Right cardiac atrium (tissue), 5 donors: ENCODE results near the gene LRIT3. TPM values are rescaled to one million over a fixed set of nuclear protein-coding genes. Genes with fewer than 3 reads are reported as not detected.
"Not testable (repeated sequence)": the region's sequence is repeated elsewhere in the genome, so short reads cannot be mapped to it uniquely, and the experiment has no call there.

ENCODE experiments used
- ATAC-seq, 2 donors: fragments of 200-7000 bp; cut with Tn5 transposase; one replicate each; pipeline versions ENCODE4 v1.8.0 to v1.9.1; 2020; ENCODE audit warnings: moderate library complexity in 2 of 2, mild to moderate bottlenecking in 1 of 2
- DNase-seq, 3 donors: peaks; one replicate each; pipeline ENCODE4 v3.0.0-alpha.2; 2020
- H3K27ac ChIP-seq: one replicate; pipeline ENCODE4 v1.5.1; 2013; ENCODE audit warnings: mild to moderate bottlenecking, low read length, control low read depth, moderate library complexity
- H3K27me3 ChIP-seq: one replicate; pipeline ENCODE4 v1.6.1; 2013; ENCODE audit not compliant: control insufficient read depth, insufficient read depth
- H3K4me1 ChIP-seq: one replicate; pipeline ENCODE4 v1.6.1; 2013; ENCODE audit warnings: low read length; ENCODE audit not compliant: control insufficient read depth, insufficient read depth
- H3K4me3 ChIP-seq: one replicate; pipeline ENCODE4 v1.5.1; 2013; ENCODE audit warnings: low read length, control low read depth
- H3K9me3 ChIP-seq: one replicate; pipeline ENCODE4 v1.6.1; 2013; ENCODE audit warnings: low read length; ENCODE audit not compliant: control insufficient read depth
- WGBS: extraction: QIAGEN DNeasy Blood & Tissue Kit; methylation state at CpG from one replicate; pipeline ENCODE4 v1.1.7; 2013; 5-methylcytosine and 5-hydroxymethylcytosine counted together
- intact Hi-C, 4 donors: fragments of 100-400 bp; cut with DNase I; formaldehyde crosslinking; loops; one replicate each; pipeline versions ENCODE4 v1.11.0 to v1.14.0; 2022 to 2023
- polyA plus RNA-seq: library from polyadenylated mRNA; stranded (reverse); fragments of 200-250 nt; gene quantifications from one replicate; pipeline ENCODE4 v1.2.3, GENCODE V29; 2013
- total RNA-seq, 4 donors: library from RNA; stranded (reverse); fragmentation: NEBNext Ultra II Directional; extraction: Animal tissue kit (Norgen Biotek cat#: 25700); gene quantifications; one replicate each; pipeline ENCODE4 v1.2.1, GENCODE V29; 2021
- donor health status: healthy with polysubstance abuse.
- donor health status: DM: no; HTN: yes; CAD: no.
- donor health status: DM: no; HTN: no; CAD: no.
- donor health status: DM: no; HTN: yes; CAD: no; lungs with severe emphysema.
- donor health status: DM: yes; HTN: yes; CAD: no.

LRIT3 gene
- total and polyA plus RNA-seq, 5 donors = 0.06 to 0.14 (median 0.09) TPM

GRCh38 chr4:109875553-109875952 is 27.6 kb downstream of the LRIT3 start:
- H3K4me1 ChIP-seq, intact Hi-C loops, H3K9me3 ChIP-seq, H3K4me3 ChIP-seq, H3K27ac ChIP-seq, DNase-seq, ATAC-seq, H3K27me3 ChIP-seq: not testable (repeated sequence)
- 88% methylated on average over 2 of the region's 2 CpGs for WGBS

- no peaks in the 10 kb centered on the region for H3K9me3 ChIP-seq
- no peak for DNase-seq
- no peak overlapping the region for H3K27ac ChIP-seq
- no peak overlapping the region for H3K4me3 ChIP-seq
- H3K4me1 ChIP-seq = no peaks in the 10 kb centered on the region
- intact Hi-C loops = no loop called here
- no peaks in the 10 kb centered on the region for H3K27me3 ChIP-seq
- no peak for ATAC-seq
- 94% methylated on average over 2 of the region's 2 CpGs for WGBS
Observed at GRCh38 chr4:109876634-109877265, 28.8 kb downstream of the LRIT3 start.

- no peaks in the 10 kb centered on the region for H3K27me3 ChIP-seq
- no peak for ATAC-seq
- no peak overlapping the region for H3K4me3 ChIP-seq
- no peaks in the 10 kb centered on the region for H3K9me3 ChIP-seq
- intact Hi-C loops = no loop called here
- DNase-seq = no peak
- H3K4me1 ChIP-seq = no peaks in the 10 kb centered on the region
- WGBS = 68% methylated on average over 3 of the region's 3 CpGs
- H3K27ac ChIP-seq = no peak overlapping the region
Observed at GRCh38 chr4:109877400-109877799, 29.5 kb downstream of the LRIT3 start.

- intact Hi-C loops = no loop called here
- H3K27ac ChIP-seq = no peak overlapping the region
- H3K4me1 ChIP-seq = no peaks in the 10 kb centered on the region
- H3K27me3 ChIP-seq = no peaks in the 10 kb centered on the region
- WGBS = 68% methylated on average over 2 of the region's 2 CpGs
- H3K4me3 ChIP-seq = no peak overlapping the region
- H3K9me3 ChIP-seq = no peaks in the 10 kb centered on the region
- DNase-seq (no peak), ATAC-seq (no peak)
Observed at GRCh38 chr4:109878355-109878754, 30.4 kb downstream of the LRIT3 start.

- whole genome bisulfite sequencing = 77% methylated on average over 12 of the region's 12 CpGs
- Histone ChIP-seq H3K27ac (no peak overlapping the region), H3K9me3 (no peaks in the 10 kb centered on the region), H3K4me1 (no peaks in the 10 kb centered on the region), H3K4me3 (no peak overlapping the region), H3K27me3 (no peaks in the 10 kb centered on the region)
- ATAC-seq = no peak
- peak in 1 of 3 donors; percentile 53 for DNase-seq
- intact Hi-C loops = no loop called here
Observed at GRCh38 chr4:109879081-109879480, 31.2 kb downstream of the LRIT3 start.

GRCh38 chr4:109879636-109880314 is 31.9 kb downstream of the LRIT3 start:
- DNase-seq = no peak
- Histone ChIP-seq H3K9me3 (no peaks in the 10 kb centered on the region), H3K27ac (no peak overlapping the region), H3K27me3 (no peaks in the 10 kb centered on the region), H3K4me3 (no peak overlapping the region), H3K4me1 (no peaks in the 10 kb centered on the region)
- no peak for ATAC-seq
- intact Hi-C loops = no loop called here
- 87% methylated on average over 7 of the region's 7 CpGs for WGBS

- H3K9me3 ChIP-seq = no peaks in the 10 kb centered on the region
- H3K27ac ChIP-seq = no peak overlapping the region
- H3K4me3 ChIP-seq = no peak overlapping the region
- H3K27me3 ChIP-seq = no peaks in the 10 kb centered on the region
- DNase-seq = no peak
- no peaks in the 10 kb centered on the region for H3K4me1 ChIP-seq
- no peak for ATAC-seq
- intact Hi-C loops = no loop called here
Observed at GRCh38 chr4:109886303-109886702, 38.4 kb downstream of the LRIT3 start.

- Histone ChIP-seq H3K4me3 (no peak overlapping the region), H3K27ac (no peak overlapping the region), H3K27me3 (no peaks in the 10 kb centered on the region), H3K9me3 (no peaks in the 10 kb centered on the region), H3K4me1 (no peaks in the 10 kb centered on the region)
- ATAC-seq = no peak
- no peak for DNase-seq
- intact Hi-C loops = no loop called here
- WGBS = 61% methylated on average over 6 of the region's 6 CpGs
Observed at GRCh38 chr4:109887071-109887470, 39.2 kb downstream of the LRIT3 start.

GRCh38 chr4:109890076-109890475 is 42.2 kb downstream of the LRIT3 start:
- no peak for DNase-seq
- intact Hi-C loops = no loop called here
- H3K4me3 ChIP-seq = no peak overlapping the region
- no peak overlapping the region for H3K27ac ChIP-seq
- no peaks in the 10 kb centered on the region for H3K27me3 ChIP-seq
- no peaks in the 10 kb centered on the region for H3K9me3 ChIP-seq
- no peaks in the 10 kb centered on the region for H3K4me1 ChIP-seq
- ATAC-seq = no peak

- Histone ChIP-seq H3K4me3 (no peak overlapping the region), H3K4me1 (no peaks in the 10 kb centered on the region), H3K27me3 (no peaks in the 10 kb centered on the region), H3K9me3 (no peaks in the 10 kb centered on the region), H3K27ac (no peak overlapping the region)
- 90% methylated on average over 8 of the region's 8 CpGs for WGBS
- ATAC-seq = no peak
- DNase-seq = no peak
- intact Hi-C loops = no loop called here
Observed at GRCh38 chr4:109902559-109903251, 54.8 kb downstream of the LRIT3 start.

- no peaks in the 10 kb centered on the region for H3K4me1 ChIP-seq
- H3K27me3 ChIP-seq = no peaks in the 10 kb centered on the region
- H3K27ac ChIP-seq = no peak overlapping the region
- 60% methylated on average over 1 of the region's 1 CpG for WGBS
- H3K4me3 ChIP-seq = no peak overlapping the region
- DNase-seq (no peak), ATAC-seq (no peak)
- intact Hi-C loops = no loop called here
- no peaks in the 10 kb centered on the region for H3K9me3 ChIP-seq
Observed at GRCh38 chr4:109908731-109909130, 60.8 kb downstream of the LRIT3 start.
